Raji (cell line): ENCODE results near the gene ECHDC3.

Experiments
- POLR2A ChIP-seq: IDR thresholded peaks from 2 replicates; pipeline ENCODE4 v1.6.1; 2011; ENCODE audit warnings: low read depth, low read length, control low read depth; ENCODE audit not compliant: insufficient read depth

The ECHDC3 gene

GRCh38 chr10:11759347-11759746, 17.2 kb downstream of the ECHDC3 start:
- no peak for TF ChIP-seq POLR2A

GRCh38 chr10:11760151-11760550, 18.0 kb downstream of the ECHDC3 start:
- TF ChIP-seq POLR2A = no peak

GRCh38 chr10:11760861-11761260, 18.7 kb downstream of the ECHDC3 start:
- no peak for TF ChIP-seq POLR2A

DNA sequence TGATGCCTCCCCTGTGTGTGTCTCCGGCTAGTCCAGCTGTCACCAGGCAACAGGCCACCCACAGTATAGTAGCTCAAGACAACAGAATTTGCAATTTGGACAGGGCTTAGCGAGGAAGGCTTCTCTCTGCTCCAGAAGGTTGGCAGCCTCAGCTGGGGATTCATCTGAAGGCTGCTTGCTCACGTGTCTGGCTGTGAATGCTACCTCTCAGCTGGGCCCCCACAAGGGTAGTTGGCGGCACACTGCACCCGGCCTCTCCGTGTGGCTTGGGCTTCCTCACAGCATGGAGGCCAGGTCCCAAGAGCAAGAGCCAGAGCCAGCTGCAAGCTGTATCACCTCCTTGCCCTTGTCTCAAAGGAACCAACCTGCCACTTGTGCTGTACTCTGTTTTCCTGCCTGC, 19.2 kb downstream of the ECHDC3 start:
- TF ChIP-seq POLR2A = no peak

GRCh38 chr10:11762706-11763500, 20.7 kb downstream of the ECHDC3 start:
- TF ChIP-seq POLR2A = no peak

DNA sequence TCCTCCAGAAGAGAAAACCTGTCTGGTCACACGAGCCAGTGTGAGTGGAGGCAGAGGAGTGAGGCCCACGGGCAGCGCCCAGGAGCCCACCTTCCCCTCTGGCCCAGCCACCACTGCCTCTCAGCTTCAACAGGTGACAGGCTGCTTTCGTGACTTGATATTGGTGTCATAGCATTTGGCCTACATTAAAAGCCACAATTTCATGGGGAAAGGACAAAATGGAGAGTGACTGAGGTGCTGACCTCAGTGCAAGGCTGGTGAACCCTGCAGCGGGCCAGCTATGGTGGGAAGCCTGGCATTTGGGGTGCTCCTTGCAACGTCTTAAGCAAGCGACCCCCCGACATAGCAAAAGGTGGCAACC, 21.3 kb downstream of the ECHDC3 start:
- no peak for TF ChIP-seq POLR2A

DNA sequence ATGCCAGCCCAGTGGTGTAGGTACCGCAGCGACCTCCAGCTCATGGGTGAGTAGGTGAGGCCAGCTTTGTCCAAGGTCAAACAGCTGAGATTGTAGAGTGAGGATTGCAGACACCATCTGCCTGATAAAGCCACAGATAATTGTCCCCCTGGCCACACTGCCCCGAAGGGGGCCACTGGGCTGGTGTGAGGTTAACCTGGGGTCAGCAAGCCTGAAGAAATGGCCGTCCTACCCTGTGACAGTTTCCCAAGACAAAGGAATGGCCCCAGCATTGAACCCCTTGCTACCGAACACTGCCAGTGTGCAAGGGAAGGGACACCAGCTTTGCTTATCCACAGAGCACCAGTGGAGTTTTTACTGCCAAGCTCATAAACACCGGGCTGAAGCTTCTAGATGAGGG, 23.0 kb downstream of the ECHDC3 start:
- no peak for TF ChIP-seq POLR2A

DNA sequence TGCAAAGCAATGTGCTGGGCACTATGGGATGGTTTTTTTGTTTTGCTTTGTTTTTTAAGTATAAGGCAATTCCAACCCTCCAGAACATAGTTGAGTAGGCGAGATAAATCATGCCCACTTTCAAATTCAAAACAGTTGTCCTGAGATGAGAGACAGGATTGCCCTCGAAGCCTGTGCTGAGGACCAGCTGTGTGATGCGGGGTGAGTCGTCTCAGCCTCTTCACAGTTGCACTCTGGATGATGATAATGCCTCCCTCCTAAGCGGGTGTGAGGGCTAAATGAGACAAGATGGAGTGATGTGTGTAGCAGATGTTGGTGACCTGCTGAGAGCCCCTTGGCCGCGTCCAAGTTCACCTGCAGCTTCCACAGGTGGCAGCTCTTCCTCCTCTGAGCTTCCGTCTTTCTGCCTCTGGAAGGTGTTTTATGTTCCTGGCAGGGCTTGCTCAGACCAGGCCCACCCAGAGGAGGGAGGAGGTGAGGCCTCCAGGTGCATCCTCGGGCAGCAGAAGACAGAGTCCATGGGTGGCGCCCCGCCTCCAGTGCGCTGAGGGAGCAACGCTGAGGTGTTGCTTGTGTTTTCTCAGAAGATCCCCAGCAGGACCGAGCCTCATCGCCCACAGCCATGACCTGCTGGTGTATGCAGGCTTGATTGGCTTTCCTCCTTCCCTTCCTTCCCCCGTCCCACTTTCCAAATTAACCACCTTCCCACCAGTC, 30.6 kb downstream of the ECHDC3 start:
- no peak for TF ChIP-seq POLR2A

GRCh38 chr10:11773761-11774441, 31.7 kb downstream of the ECHDC3 start:
- no peak for TF ChIP-seq POLR2A

- no peak for TF ChIP-seq POLR2A
These were observed 33.2 kb downstream of the ECHDC3 start for GRCh38 chr10:11775412-11775811.

- TF ChIP-seq POLR2A = no peak
These were observed 33.9 kb downstream of the ECHDC3 start for GRCh38 chr10:11776080-11776479.

DNA sequence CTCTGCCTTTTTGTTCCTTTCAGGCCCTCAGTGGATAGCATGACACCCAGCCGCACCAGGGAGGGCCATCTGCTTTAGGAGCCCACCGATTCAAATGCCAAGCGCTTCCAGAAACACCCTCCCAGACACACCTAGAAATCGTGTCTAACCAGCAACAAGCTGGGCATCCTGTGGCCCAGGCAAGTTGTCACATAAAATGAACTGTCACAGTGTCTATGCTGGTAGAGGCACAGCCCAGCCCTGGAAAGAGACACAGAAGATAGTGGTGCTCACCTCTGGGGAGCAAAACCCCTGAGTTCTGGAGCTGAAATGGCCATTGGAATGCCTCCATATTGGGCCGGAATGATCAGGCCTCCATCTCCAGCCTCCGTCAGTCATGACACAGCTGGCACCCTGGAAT, 38.9 kb downstream of the ECHDC3 start:
- TF ChIP-seq POLR2A = no peak

- TF ChIP-seq POLR2A = no peak
These were observed 40.8 kb downstream of the ECHDC3 start for GRCh38 chr10:11782793-11783557.

GRCh38 chr10:11783558-11783865, 41.3 kb downstream of the ECHDC3 start:
- TF ChIP-seq POLR2A = no peak

- no peak for TF ChIP-seq POLR2A
These were observed 45.2 kb downstream of the ECHDC3 start for GRCh38 chr10:11787374-11787773.

GRCh38 chr10:11787846-11788245, 45.7 kb downstream of the ECHDC3 start:
- TF ChIP-seq POLR2A = no peak

- no peak for TF ChIP-seq POLR2A
These were observed 47.1 kb downstream of the ECHDC3 start for GRCh38 chr10:11789306-11789705.
